ENCODE results near the gene GRPEL2. TPM values are rescaled to one million over a fixed set of nuclear protein-coding genes. Genes with fewer than 3 reads are reported as not detected.

GRPEL2 gene
- total and polyA plus RNA-seq, 2 donors (not counting 3 experiments of a cell fraction or from before 2014, with no cell fraction given): 7.6 to 32.5 TPM

DNA sequence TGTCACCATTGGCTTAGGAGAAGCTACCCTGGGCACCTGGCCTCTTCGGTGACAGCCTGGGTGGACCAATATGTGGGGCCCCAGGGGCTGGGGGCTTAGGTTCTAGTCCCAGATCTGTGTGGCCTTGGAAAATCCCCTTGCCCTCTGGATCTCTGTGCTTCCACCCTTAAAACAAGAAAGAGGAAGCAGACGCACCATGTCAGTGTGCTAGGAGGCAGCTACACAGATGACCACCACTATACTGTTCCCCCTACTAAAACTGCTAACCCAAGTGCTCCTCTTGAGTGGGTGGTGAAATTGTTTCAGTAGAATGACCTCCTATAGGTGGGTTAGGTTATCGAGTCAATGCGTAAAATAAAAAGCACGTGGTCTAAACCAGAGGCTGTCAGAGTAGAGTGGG is 42.7 kb upstream of the GRPEL2 start:
- H3K27ac ChIP-seq (ENCODE audit: insufficient read depth, low read depth, low read length): no peak overlapping the region
- H2AFZ ChIP-seq (ENCODE audit: low read depth, low read length): no peak overlapping the region
- no peaks in the 10 kb centered on the region for H3K9me3 ChIP-seq (replicated peaks; ENCODE audit: control insufficient read depth, insufficient read depth, low read length)
- dilution Hi-C loops (cut with MboI; ENCODE audit: extremely low pct_ligation_motif_present, low sequenced_read_pairs) (no loop called here), intact Hi-C loops (cut with micrococcal nuclease) (no loop called here)
- no peak overlapping the region for H3K4me3 ChIP-seq (replicated peaks in 1 of 3; ENCODE audit: insufficient read depth in 1 of 3, low read depth in 1 of 3, low read length in 3 of 3)
- no peaks in the 10 kb centered on the region for H4K20me1 ChIP-seq (replicated peaks; ENCODE audit: control insufficient read depth, extremely low read depth, insufficient read depth, low read length)
- ChIA-PET POLR2A (interaction anchor here (0.6 kb wide), 1 partner anchor 132 kb away, joined by 3 read pairs; no protein-coding TSS in a partner anchor), CTCF (no interaction called here)
- H3K36me3 ChIP-seq (ENCODE audit: control insufficient read depth in 2 of 2, extremely low read depth in 1 of 2, insufficient read depth in 2 of 2, low read length in 2 of 2): no peaks in the 10 kb centered on the region
- BruUV-seq (replicated peaks): no TSS peak
- DNase-seq (ENCODE audit: low read depth, low spot score) (no peak), FAIRE-seq (no peak)
- no peaks in the 10 kb centered on the region for H3K79me2 ChIP-seq (ENCODE audit: control insufficient read depth, insufficient read depth, low read length)
- H3K9ac ChIP-seq (replicated peaks; ENCODE audit: extremely low read depth, insufficient read depth, low read length): no peak overlapping the region
- H3K4me2 ChIP-seq (ENCODE audit: insufficient read depth, low read length): no peak overlapping the region
- H3K27me3 ChIP-seq (ENCODE audit: control insufficient read depth in 2 of 2, insufficient read depth in 2 of 2, low read length in 2 of 2): no peaks in the 10 kb centered on the region
- TF ChIP-seq POLR2A (IDR thresholded peaks at IDR 0.05; ENCODE audit: low read depth, low read length) (no peak), FOS (IDR thresholded peaks at IDR 0.05; ENCODE audit: borderline replicate concordance, insufficient read depth, low read length) (no peak), GATA2 (IDR thresholded peaks at IDR 0.05; ENCODE audit: insufficient read depth, insufficient read length, low read depth, low read length) (no peak), MYC (IDR thresholded peaks at IDR 0.05; ENCODE audit: low read depth, low read length) (no peak), JUN (IDR thresholded peaks at IDR 0.05; ENCODE audit: borderline replicate concordance, insufficient read depth, insufficient read length, low read depth) (no peak), POLR2AphosphoS5 (IDR thresholded peaks at IDR 0.05; ENCODE audit: insufficient read depth, low read depth, low read length) (no peak), EZH2 (IDR thresholded peaks at IDR 0.05; ENCODE audit: borderline replicate concordance, low read depth, low read length, severe bottlenecking) (no peak)
- TF ChIP-seq, protein P1, sequence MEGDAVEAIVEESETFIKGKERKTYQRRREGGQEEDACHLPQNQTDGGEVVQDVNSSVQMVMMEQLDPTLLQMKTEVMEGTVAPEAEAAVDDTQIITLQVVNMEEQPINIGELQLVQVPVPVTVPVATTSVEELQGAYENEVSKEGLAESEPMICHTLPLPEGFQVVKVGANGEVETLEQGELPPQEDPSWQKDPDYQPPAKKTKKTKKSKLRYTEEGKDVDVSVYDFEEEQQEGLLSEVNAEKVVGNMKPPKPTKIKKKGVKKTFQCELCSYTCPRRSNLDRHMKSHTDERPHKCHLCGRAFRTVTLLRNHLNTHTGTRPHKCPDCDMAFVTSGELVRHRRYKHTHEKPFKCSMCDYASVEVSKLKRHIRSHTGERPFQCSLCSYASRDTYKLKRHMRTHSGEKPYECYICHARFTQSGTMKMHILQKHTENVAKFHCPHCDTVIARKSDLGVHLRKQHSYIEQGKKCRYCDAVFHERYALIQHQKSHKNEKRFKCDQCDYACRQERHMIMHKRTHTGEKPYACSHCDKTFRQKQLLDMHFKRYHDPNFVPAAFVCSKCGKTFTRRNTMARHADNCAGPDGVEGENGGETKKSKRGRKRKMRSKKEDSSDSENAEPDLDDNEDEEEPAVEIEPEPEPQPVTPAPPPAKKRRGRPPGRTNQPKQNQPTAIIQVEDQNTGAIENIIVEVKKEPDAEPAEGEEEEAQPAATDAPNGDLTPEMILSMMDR (IDR thresholded peaks at IDR 0.05; ENCODE audit: extremely low read depth in 1 of 2, insufficient read depth in 1 of 2, low read depth in 1 of 2, low read length in 2 of 2): no peak
- TF ChIP-seq, protein P2, sequence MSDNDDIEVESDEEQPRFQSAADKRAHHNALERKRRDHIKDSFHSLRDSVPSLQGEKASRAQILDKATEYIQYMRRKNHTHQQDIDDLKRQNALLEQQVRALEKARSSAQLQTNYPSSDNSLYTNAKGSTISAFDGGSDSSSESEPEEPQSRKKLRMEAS (IDR thresholded peaks at IDR 0.05; ENCODE audit: insufficient read depth, insufficient read length): no peak
- peaks cover 24% of the 10 kb centered on the region for H3K4me1 ChIP-seq (ENCODE audit: control insufficient read depth, extremely low read depth, insufficient read depth, low read length)
- H3K9me1 ChIP-seq (replicated peaks; ENCODE audit: control insufficient read depth, extremely low read depth, insufficient read depth, low read length): no peaks in the 10 kb centered on the region
